Trophoblast cell (in vitro differentiated cells and primary cell): ENCODE data around the gene RHBDL1.

Experiments used
- DNase-seq, 2 donors: peaks; one replicate each; pipeline ENCODE4 v3.0.0-alpha.2; 2016
- H2AFZ ChIP-seq: 2 replicates; pipeline ENCODE4 v1.6.1; 2013; ENCODE audit warnings: low read length, moderate library complexity, mild to moderate bottlenecking; ENCODE audit not compliant: insufficient read depth, poor library complexity
- H2AK5ac ChIP-seq: 2 replicates; pipeline ENCODE4 v1.6.1; 2013; ENCODE audit warnings: mild to moderate bottlenecking, low read length
- H2BK120ac ChIP-seq: 2 replicates; pipeline ENCODE4 v1.6.1; 2013; ENCODE audit warnings: low read length, mild to moderate bottlenecking, moderate library complexity; ENCODE audit not compliant: insufficient read depth, poor library complexity
- H2BK12ac ChIP-seq: 2 replicates; pipeline ENCODE4 v1.6.1; 2013; ENCODE audit warnings: mild to moderate bottlenecking, low read length, moderate library complexity
- H2BK5ac ChIP-seq: 2 replicates; pipeline ENCODE4 v1.6.1; 2013; ENCODE audit warnings: low read length, low read depth, moderate library complexity, mild to moderate bottlenecking; ENCODE audit not compliant: poor library complexity
- H3K14ac ChIP-seq: 2 replicates; pipeline ENCODE4 v1.6.1; 2013; ENCODE audit warnings: mild to moderate bottlenecking, low read length
- H3K18ac ChIP-seq: 2 replicates; pipeline ENCODE4 v1.6.1; 2013; ENCODE audit warnings: mild to moderate bottlenecking, low read length
- H3K23ac ChIP-seq: 2 replicates; pipeline ENCODE4 v1.6.1; 2013; ENCODE audit warnings: low read length
- H3K27ac ChIP-seq: 2 replicates; pipeline ENCODE4 v1.5.1; 2013; ENCODE audit warnings: low read depth, mild to moderate bottlenecking, inconsistent platforms, low read length, moderate library complexity
- H3K27me3 ChIP-seq: 2 replicates; pipeline ENCODE4 v1.6.1; 2013; ENCODE audit warnings: inconsistent platforms, mild to moderate bottlenecking, low read length, moderate library complexity; ENCODE audit not compliant: insufficient read depth
- H3K36me3 ChIP-seq, 2 experiments: 1 replicate in 1 of 2; 2 replicates in 1 of 2; pipeline ENCODE4 v1.6.1; 2013; ENCODE audit warnings: low read length in 2 of 2, mild to moderate bottlenecking in 2 of 2, moderate library complexity in 1 of 2; ENCODE audit not compliant: insufficient read depth in 2 of 2, control insufficient read depth in 1 of 2
- H3K4ac ChIP-seq: 2 replicates; pipeline ENCODE4 v1.6.1; 2013; ENCODE audit warnings: low read depth, mild to moderate bottlenecking, low read length, moderate library complexity
- H3K4me1 ChIP-seq, 2 experiments: 1 replicate in 1 of 2; 2 replicates in 1 of 2; pipeline ENCODE4 v1.6.1; 2013; ENCODE audit warnings: low read length in 2 of 2, mild to moderate bottlenecking in 2 of 2, moderate library complexity in 1 of 2; ENCODE audit not compliant: insufficient read depth in 2 of 2, control insufficient read depth in 1 of 2
- H3K4me2 ChIP-seq: 2 replicates; pipeline ENCODE4 v1.6.1; 2013; ENCODE audit warnings: inconsistent platforms, mild to moderate bottlenecking, low read length, moderate library complexity
- H3K4me3 ChIP-seq: 2 replicates; pipeline ENCODE4 v1.5.1; 2013; ENCODE audit warnings: mild to moderate bottlenecking, low read depth, low read length, inconsistent platforms
- H3K79me1 ChIP-seq: one replicate; pipeline ENCODE4 v1.6.1; 2013; ENCODE audit warnings: low read length
- H3K79me2 ChIP-seq: 2 replicates; pipeline ENCODE4 v1.6.1; 2013; ENCODE audit warnings: low read length, mild to moderate bottlenecking; ENCODE audit not compliant: control insufficient read depth, insufficient read depth, poor library complexity
- H3K9ac ChIP-seq: 2 replicates; pipeline ENCODE4 v1.6.1; 2013; ENCODE audit warnings: mild to moderate bottlenecking, low read length
- H3K9me3 ChIP-seq: 2 replicates; pipeline ENCODE4 v1.6.1; 2013; ENCODE audit warnings: low read depth, mild to moderate bottlenecking, control low read depth, inconsistent platforms, low read length; ENCODE audit not compliant: insufficient read depth
- H4K12ac ChIP-seq: 2 replicates; pipeline ENCODE4 v1.6.1; 2013; ENCODE audit warnings: low read depth, mild to moderate bottlenecking, low read length, moderate library complexity
- H4K8ac ChIP-seq: 2 replicates; pipeline ENCODE4 v1.6.1; 2013; ENCODE audit warnings: low read depth, mild to moderate bottlenecking, low read length, moderate library complexity
- H4K91ac ChIP-seq: one replicate; pipeline ENCODE4 v1.6.1; 2013; ENCODE audit warnings: low read depth, mild to moderate bottlenecking, low read length, moderate library complexity
- WGBS: extraction: QIAGEN DNeasy Blood & Tissue Kit; methylation state at CpG from one replicate; pipeline ENCODE4 v1.1.7; 2013; ENCODE audit warnings: missing lambda C conversion rate; ENCODE audit not compliant: insufficient read length, insufficient coverage; ENCODE audit errors: extremely low coverage; 5-methylcytosine and 5-hydroxymethylcytosine counted together

Gene RHBDL1

DNA sequence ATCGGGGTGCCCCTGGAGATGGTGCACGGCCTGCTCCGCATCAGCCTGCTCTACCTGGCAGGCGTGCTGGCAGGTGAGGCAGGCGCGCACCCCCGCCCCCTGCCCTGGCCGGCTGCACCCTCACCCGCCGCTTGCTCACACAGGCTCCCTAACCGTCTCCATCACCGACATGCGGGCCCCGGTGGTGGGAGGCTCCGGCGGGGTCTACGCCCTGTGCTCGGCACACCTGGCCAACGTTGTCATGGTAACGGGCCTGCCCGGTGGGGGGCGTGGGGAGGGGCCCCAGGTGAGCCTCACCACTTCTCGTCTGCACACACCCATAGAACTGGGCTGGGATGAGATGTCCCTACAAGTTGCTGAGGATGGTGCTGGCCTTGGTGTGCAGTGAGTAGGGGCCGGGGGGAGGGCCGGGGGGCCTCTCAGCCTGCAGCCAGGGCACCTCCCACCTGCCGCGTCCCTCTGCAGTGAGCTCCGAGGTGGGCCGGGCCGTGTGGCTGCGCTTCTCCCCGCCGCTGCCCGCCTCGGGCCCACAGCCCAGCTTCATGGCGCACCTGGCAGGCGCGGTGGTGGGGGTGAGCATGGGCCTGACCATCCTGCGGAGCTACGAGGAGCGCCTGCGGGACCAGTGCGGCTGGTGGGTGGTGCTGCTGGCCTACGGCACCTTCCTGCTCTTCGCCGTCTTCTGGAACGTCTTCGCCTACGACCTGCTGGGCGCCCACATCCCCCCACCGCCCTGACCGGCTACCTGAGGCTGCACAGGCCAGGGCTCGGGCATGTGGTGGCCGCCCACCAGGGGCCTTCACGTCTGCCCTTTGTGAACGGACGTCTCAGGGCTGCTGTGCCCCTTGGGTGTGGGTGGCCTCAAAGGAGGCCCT lies 2.1 kb downstream of the RHBDL1 start:
- H2BK5ac ChIP-seq, result no peak overlapping the region
- H2AK5ac ChIP-seq, result no peak overlapping the region
- peaks cover 3% of the 10 kb centered on the region for H3K27me3 ChIP-seq
- H3K9me3 ChIP-seq, result peaks cover 2% of the 10 kb centered on the region
- H4K8ac ChIP-seq, result no peak overlapping the region
- peak overlapping the region; percentile 8 for H3K4me3 ChIP-seq
- peak in 1 of 2 donors; percentile 32 for DNase-seq
- H3K23ac ChIP-seq, result no peak overlapping the region
- H4K12ac ChIP-seq, result no peak overlapping the region
- no peak overlapping the region for H3K9ac ChIP-seq
- H3K4me1 ChIP-seq, result peaks cover 23 to 26% of the 10 kb centered on the region in 2 experiments
- H2AFZ ChIP-seq, result no peak overlapping the region
- H3K36me3 ChIP-seq, result peaks cover 33 to 37% of the 10 kb centered on the region in 2 experiments
- H3K79me2 ChIP-seq, result peaks cover 16% of the 10 kb centered on the region
- no peak overlapping the region for H3K18ac ChIP-seq
- no peak overlapping the region for H3K14ac ChIP-seq
- H3K4ac ChIP-seq, result no peak overlapping the region
- no peak overlapping the region for H3K27ac ChIP-seq
- H2BK120ac ChIP-seq, result no peak overlapping the region
- no peak overlapping the region for H2BK12ac ChIP-seq
- WGBS, result no CpG with 5 or more reads among the region's 57 CpGs
- H3K79me1 ChIP-seq, result peaks cover 8% of the 10 kb centered on the region
- no peak overlapping the region for H4K91ac ChIP-seq
- no peak overlapping the region for H3K4me2 ChIP-seq

- no CpG with 5 or more reads among the region's 21 CpGs for WGBS
- Histone ChIP-seq H3K4me3 (no peak overlapping the region), H4K8ac (peak overlapping the region; percentile 76), H3K36me3 (peaks cover 33 to 37% of the 10 kb centered on the region in 2 experiments), H2BK120ac (no peak overlapping the region), H3K79me2 (peaks cover 16% of the 10 kb centered on the region), H3K4ac (no peak overlapping the region), H3K18ac (no peak overlapping the region), H3K4me1 (peaks cover 29 to 30% of the 10 kb centered on the region in 2 experiments), H3K4me2 (no peak overlapping the region), H2BK12ac (no peak overlapping the region), H3K23ac (no peak overlapping the region), H2BK5ac (no peak overlapping the region), H2AK5ac (peak overlapping the region; percentile 37), H3K9ac (no peak overlapping the region), H3K27me3 (peaks cover 3% of the 10 kb centered on the region), H3K27ac (no peak overlapping the region), H4K12ac (no peak overlapping the region), H4K91ac (no peak overlapping the region), H3K9me3 (peaks cover 4% of the 10 kb centered on the region), H3K14ac (no peak overlapping the region), H3K79me1 (peaks cover 8% of the 10 kb centered on the region), H2AFZ (no peak overlapping the region)
- DNase-seq, result no peak
Observed at GRCh38 chr16:678209-678857, 2.9 kb downstream of the RHBDL1 start.

- peak overlapping the region; percentile 56 for H3K18ac ChIP-seq
- peak overlapping the region; percentile 38 for H2AK5ac ChIP-seq
- H4K12ac ChIP-seq, result peak overlapping the region; percentile 84
- H3K14ac ChIP-seq, result peak overlapping the region; percentile 70
- peak overlapping the region; percentile 43 for H2BK120ac ChIP-seq
- peak overlapping the region; percentile 19 for H3K4ac ChIP-seq
- no peak overlapping the region for H3K23ac ChIP-seq
- H3K27me3 ChIP-seq, result peaks cover 3% of the 10 kb centered on the region
- H4K8ac ChIP-seq, result peak overlapping the region; percentile 76
- peaks cover 4% of the 10 kb centered on the region for H3K9me3 ChIP-seq
- peaks cover 11% of the 10 kb centered on the region for H3K79me1 ChIP-seq
- peaks cover 32 to 35% of the 10 kb centered on the region in 2 experiments for H3K4me1 ChIP-seq
- H2BK12ac ChIP-seq, result peak overlapping the region; percentile 37
- peaks cover 27 to 32% of the 10 kb centered on the region in 2 experiments for H3K36me3 ChIP-seq
- no CpG with 5 or more reads among the region's 52 CpGs for whole genome bisulfite sequencing
- peak overlapping the region; percentile 10 for H2BK5ac ChIP-seq
- peak overlapping the region; percentile 57 for H4K91ac ChIP-seq
- H3K9ac ChIP-seq, result no peak overlapping the region
- H2AFZ ChIP-seq, result peak overlapping the region; percentile 73
- peak overlapping the region; percentile 81 for H3K4me2 ChIP-seq
- peak; percentile 55 to 66 for DNase-seq
- peak overlapping the region; percentile 48 for H3K4me3 ChIP-seq
- peak overlapping the region; percentile 71 for H3K27ac ChIP-seq
- H3K79me2 ChIP-seq, result peaks cover 21% of the 10 kb centered on the region
Observed at GRCh38 chr16:678858-679813, 3.7 kb downstream of the RHBDL1 start.
